OCI-LY7 (cell line): ENCODE data around the gene SLIT3. TPM values are rescaled to one million over a fixed set of nuclear protein-coding genes. Genes with fewer than 3 reads are reported as not detected.

Experiments
- BruUV-seq: library from RNA; stranded (reverse); fragments of 400-500 nt; replicated peaks from 2 replicates; lab custom pipeline; 2021; lab: Mats Ljungman, UMichigan
- CTCF ChIA-PET: fragments of 300-600 bp; sonication (Branson Sonifier 250); formaldehyde crosslinking; loops from one replicate; lab custom pipeline; 2022; ENCODE audit warnings: antibody characterized with exemption; ENCODE audit not compliant: unreplicated experiment; lab: Charles Lee
- POLR2A ChIA-PET: fragments of 300-600 bp; sonication (Branson Sonifier 250); formaldehyde crosslinking; loops from one replicate; lab custom pipeline; 2022; ENCODE audit warnings: antibody characterized with exemption; lab: Charles Lee
- DNase-seq: peaks from one replicate; pipeline ENCODE4 v3.0.0-alpha.2; 2015; ENCODE audit warnings: low spot score
- H2AFZ ChIP-seq: fragments of 200-600 bp; sonication (generic), shearing (Covaris generic); 2 replicates; pipeline ENCODE4 v1.6.1; 2014; ENCODE audit warnings: mild to moderate bottlenecking, antibody characterized with exemption, low read length, moderate library complexity
- H3K27ac ChIP-seq: fragments of 200-600 bp; sonication (generic); 2 replicates; pipeline ENCODE4 v1.5.1; 2014; ENCODE audit warnings: mixed run types, low read depth, mild to moderate bottlenecking, moderate library complexity, low read length, inconsistent platforms; ENCODE audit not compliant: poor library complexity, severe bottlenecking
- H3K36me3 ChIP-seq: fragments of 200-600 bp; sonication (generic); 2 replicates; pipeline ENCODE4 v1.6.1; 2014; ENCODE audit warnings: mild to moderate bottlenecking, antibody characterized with exemption, low read length, moderate library complexity, mixed read lengths; ENCODE audit not compliant: insufficient read depth
- H3K4me1 ChIP-seq: fragments of 200-600 bp; sonication (generic); 2 replicates; pipeline ENCODE4 v1.5.1; 2014; ENCODE audit warnings: mild to moderate bottlenecking, low read length; ENCODE audit not compliant: insufficient read depth, poor library complexity, severe bottlenecking
- H3K4me2 ChIP-seq: fragments of 200-600 bp; sonication (generic); 2 replicates; pipeline ENCODE4 v1.6.1; 2014; ENCODE audit warnings: mild to moderate bottlenecking, low read length
- H3K4me3 ChIP-seq: fragments of 200-600 bp; sonication (generic); 2 replicates; pipeline ENCODE4 v1.5.1; 2014; ENCODE audit warnings: mild to moderate bottlenecking, low read depth, low read length; ENCODE audit not compliant: poor library complexity, severe bottlenecking
- H3K79me2 ChIP-seq: fragments of 200-600 bp; sonication (generic); 2 replicates; pipeline ENCODE4 v1.6.1; 2016; ENCODE audit warnings: low read depth, mild to moderate bottlenecking, low read length, moderate library complexity, mixed read lengths; ENCODE audit not compliant: insufficient read depth
- H3K9me2 ChIP-seq: fragments of 200-600 bp; sonication (generic); 2 replicates; pipeline ENCODE4 v1.6.1; 2016; ENCODE audit warnings: mild to moderate bottlenecking, low read length, mixed read lengths; ENCODE audit not compliant: insufficient read depth
- H3K9me3 ChIP-seq: fragments of 200-600 bp; sonication (generic); 2 replicates; pipeline ENCODE4 v1.6.1; 2014; ENCODE audit warnings: mild to moderate bottlenecking, mixed run types, low read length, mixed read lengths
- H4K20me1 ChIP-seq: fragments of 200-600 bp; sonication (generic); 2 replicates; pipeline ENCODE4 v1.6.1; 2014; ENCODE audit warnings: mild to moderate bottlenecking, antibody characterized with exemption, low read length, moderate library complexity, mixed read lengths; ENCODE audit not compliant: insufficient read depth
- CTCF ChIP-seq: fragments of 200-600 bp; sonication (generic); conservative IDR thresholded peaks from 2 replicates; pipeline ENCODE4 v1.5.1; 2014; ENCODE audit warnings: mild to moderate bottlenecking, antibody characterized with exemption, low read length, moderate library complexity, mixed read lengths
- EZH2phosphoT487 ChIP-seq: fragments of 200-600 bp; sonication (generic); IDR thresholded peaks from 2 replicates; pipeline ENCODE4 v1.6.1; 2018; ENCODE audit warnings: low read depth, borderline replicate concordance, mild to moderate bottlenecking, mixed run types, antibody characterized with exemption, low read length, moderate library complexity, mixed read lengths
- intact Hi-C: fragments of 100-400 bp; cut with micrococcal nuclease; formaldehyde crosslinking; loops from one replicate; pipeline ENCODE4 v1.10.0; 2022; ENCODE audit not compliant: unreplicated experiment
- total RNA-seq, 2 experiments: library from RNA; depleted of rRNA in 1 of 2; stranded (reverse); fragments of >200 nt in 1 of 2; shearing (Covaris generic) in 1 of 2; gene quantifications; 2 replicates each; pipeline ENCODE4 v1.2.3, GENCODE V29; 2014 to 2022

Gene SLIT3
- total RNA-seq, 2 experiments from 2014 or later: not detected

GRCh38 chr5:169148138-169148740 lies 152.7 kb downstream of the SLIT3 start:
- H3K9me3 ChIP-seq: no peaks in the 10 kb centered on the region
- no peaks in the 10 kb centered on the region for H3K79me2 ChIP-seq
- H3K4me2 ChIP-seq: no peak overlapping the region
- H4K20me1 ChIP-seq: no peaks in the 10 kb centered on the region
- POLR2A ChIA-PET: interaction anchor here (0.6 kb wide), 1 partner anchor 116 kb away, joined by 3 read pairs; no protein-coding TSS in a partner anchor
- BruUV-seq: no TSS peak
- no peak for TF ChIP-seq CTCF
- TF ChIP-seq EZH2phosphoT487: no peak
- H2AFZ ChIP-seq: no peak overlapping the region
- intact Hi-C loops: no loop called here
- H3K27ac ChIP-seq: no peak overlapping the region
- no peaks in the 10 kb centered on the region for H3K36me3 ChIP-seq
- CTCF ChIA-PET: no interaction called here
- H3K4me1 ChIP-seq: no peaks in the 10 kb centered on the region
- no peak overlapping the region for H3K4me3 ChIP-seq
- no peaks in the 10 kb centered on the region for H3K9me2 ChIP-seq
- DNase-seq: no peak

GRCh38 chr5:169147534-169147933 lies 153.4 kb downstream of the SLIT3 start:
- H3K27ac ChIP-seq: no peak overlapping the region
- intact Hi-C loops: no loop called here
- H3K79me2 ChIP-seq: no peaks in the 10 kb centered on the region
- DNase-seq: no peak
- H4K20me1 ChIP-seq: no peaks in the 10 kb centered on the region
- no peaks in the 10 kb centered on the region for H3K36me3 ChIP-seq
- ChIA-PET CTCF (no interaction called here), POLR2A (no interaction called here)
- no peaks in the 10 kb centered on the region for H3K9me3 ChIP-seq
- no TSS peak for BruUV-seq
- H3K9me2 ChIP-seq: no peaks in the 10 kb centered on the region
- H2AFZ ChIP-seq: no peak overlapping the region
- no peaks in the 10 kb centered on the region for H3K4me1 ChIP-seq
- H3K4me2 ChIP-seq: no peak overlapping the region
- H3K4me3 ChIP-seq: no peak overlapping the region
- TF ChIP-seq EZH2phosphoT487: no peak
- TF ChIP-seq CTCF: no peak

GRCh38 chr5:169146158-169146557 lies 154.8 kb downstream of the SLIT3 start:
- no TSS peak for BruUV-seq
- ChIA-PET POLR2A (no interaction called here), CTCF (no interaction called here)
- H3K4me1 ChIP-seq: no peaks in the 10 kb centered on the region
- TF ChIP-seq CTCF (no peak), EZH2phosphoT487 (no peak)
- no peak overlapping the region for H3K4me2 ChIP-seq
- no peak overlapping the region for H2AFZ ChIP-seq
- no peak overlapping the region for H3K4me3 ChIP-seq
- no peaks in the 10 kb centered on the region for H3K9me2 ChIP-seq
- H4K20me1 ChIP-seq: no peaks in the 10 kb centered on the region
- intact Hi-C loops: no loop called here
- no peak overlapping the region for H3K27ac ChIP-seq
- no peaks in the 10 kb centered on the region for H3K9me3 ChIP-seq
- no peaks in the 10 kb centered on the region for H3K36me3 ChIP-seq
- no peaks in the 10 kb centered on the region for H3K79me2 ChIP-seq
- DNase-seq: no peak
